GM23338 (cell line): ENCODE results near the gene NFE2. TPM values are rescaled to one million over a fixed set of nuclear protein-coding genes. Genes with fewer than 3 reads are reported as not detected.

Source experiments
- ATAC-seq: fragments of 200-7000 bp; cut with Tn5 transposase; 3 replicates; pipeline ENCODE4 v1.9.1; 2020
- DNase-seq: peaks from one replicate; pipeline ENCODE4 v3.0.0-alpha.2; 2015; ENCODE audit warnings: low spot score
- H2AFZ ChIP-seq: fragments of 200-600 bp; sonication (generic); 2 replicates; pipeline ENCODE4 v1.8.0; 2016; ENCODE audit warnings: antibody characterized with exemption, mild to moderate bottlenecking, moderate library complexity
- H3F3A ChIP-seq: fragments of 200-600 bp; sonication (generic); replicated peaks from 2 replicates; pipeline ENCODE4 v1.8.0; 2017; ENCODE audit warnings: antibody characterized with exemption, mixed run types, low read depth
- H3K27ac ChIP-seq: fragments of 200-600 bp; sonication (generic); 2 replicates; pipeline ENCODE4 v1.6.1; 2016; ENCODE audit warnings: low read depth
- H3K27me3 ChIP-seq: fragments of 200-600 bp; sonication (generic); 2 replicates; pipeline ENCODE4 v1.8.0; 2016; ENCODE audit warnings: mild to moderate bottlenecking, mixed run types, moderate library complexity; ENCODE audit not compliant: insufficient read depth
- H3K36me3 ChIP-seq: fragments of 200-600 bp; sonication (generic); 2 replicates; pipeline ENCODE4 v1.8.0; 2016; ENCODE audit warnings: mild to moderate bottlenecking; ENCODE audit not compliant: insufficient read depth
- H3K4me1 ChIP-seq: fragments of 200-600 bp; sonication (generic); 2 replicates; pipeline ENCODE4 v1.8.0; 2016; ENCODE audit warnings: mild to moderate bottlenecking, moderate library complexity; ENCODE audit not compliant: insufficient read depth
- H3K4me2 ChIP-seq: fragments of 200-600 bp; sonication (generic); 2 replicates; pipeline ENCODE4 v1.7.1; 2017; ENCODE audit warnings: mixed run types
- H3K4me3 ChIP-seq: fragments of 200-600 bp; sonication (generic); 2 replicates; pipeline ENCODE4 v1.6.1; 2016; ENCODE audit warnings: mixed run types
- H3K79me2 ChIP-seq: fragments of 200-600 bp; sonication (generic); replicated peaks from 2 replicates; pipeline ENCODE4 v1.8.0; 2017; ENCODE audit warnings: mild to moderate bottlenecking; ENCODE audit not compliant: insufficient read depth
- H3K9me2 ChIP-seq: fragments of 200-600 bp; sonication (generic); 2 replicates; pipeline ENCODE4 v1.8.0; 2017; ENCODE audit not compliant: insufficient read depth
- H4K20me1 ChIP-seq: fragments of 200-600 bp; sonication (generic); replicated peaks from 2 replicates; pipeline ENCODE4 v1.8.0; 2017; ENCODE audit warnings: mild to moderate bottlenecking; ENCODE audit not compliant: insufficient read depth
- H3K27ac Mint-ChIP-seq: 2 replicates; pipeline ENCODE4 v1.8.0; 2020; ENCODE audit warnings: inconsistent platforms, mild to moderate bottlenecking, moderate library complexity, mixed read lengths
- H3K27me3 Mint-ChIP-seq: 3 replicates; pipeline ENCODE4 v1.8.0; 2022; ENCODE audit warnings: low read depth, mild to moderate bottlenecking, moderate library complexity, mixed read lengths, inconsistent platforms; ENCODE audit not compliant: insufficient read depth, poor library complexity
- H3K36me3 Mint-ChIP-seq: 3 replicates; pipeline ENCODE4 v1.8.0; 2021; ENCODE audit warnings: low read depth, mild to moderate bottlenecking, inconsistent platforms, moderate library complexity, mixed read lengths
- H3K4me1 Mint-ChIP-seq: 3 replicates; pipeline ENCODE4 v1.8.0; 2020; ENCODE audit warnings: mild to moderate bottlenecking, inconsistent platforms, mixed read lengths
- H3K4me3 Mint-ChIP-seq: 3 replicates; pipeline ENCODE4 v1.8.0; 2021; ENCODE audit warnings: moderate library complexity, mild to moderate bottlenecking, inconsistent platforms, mixed read lengths
- H3K9me3 Mint-ChIP-seq: 3 replicates; pipeline ENCODE4 v1.8.0; 2020; ENCODE audit warnings: moderate library complexity, mild to moderate bottlenecking, inconsistent platforms, mixed read lengths
- CREB1 ChIP-seq: fragments of 250-450 bp; sonication (Bioruptor Pico); IDR thresholded peaks from 2 replicates; pipeline ENCODE4 v1.5.0; 2020; ENCODE audit warnings: low read depth, mild to moderate bottlenecking, moderate library complexity
- EZH2 ChIP-seq: fragments of 200-600 bp; sonication (generic); IDR thresholded peaks from one replicate; pipeline ENCODE4 v1.8.0; 2017; ENCODE audit warnings: antibody characterized with exemption, mild to moderate bottlenecking, low read depth; ENCODE audit not compliant: unreplicated experiment
- EZH2phosphoT487 ChIP-seq: fragments of 200-600 bp; sonication (generic); IDR thresholded peaks from one replicate; pipeline ENCODE4 v1.8.1; 2018; ENCODE audit warnings: antibody characterized with exemption; ENCODE audit not compliant: unreplicated experiment
- JUNB ChIP-seq: IDR thresholded peaks from one replicate; pipeline ENCODE4 v1.6.1; 2016; ENCODE audit warnings: antibody characterized with exemption; ENCODE audit not compliant: unreplicated experiment
- NANOG ChIP-seq: IDR thresholded peaks from 2 replicates; pipeline ENCODE4 v1.6.1; 2016; ENCODE audit warnings: antibody characterized with exemption, borderline replicate concordance
- STAT1 ChIP-seq: IDR thresholded peaks from one replicate; pipeline ENCODE4 v1.6.1; 2016; ENCODE audit warnings: antibody characterized with exemption; ENCODE audit not compliant: unreplicated experiment
- ZNF114 ChIP-seq: fragments of 250-450 bp; sonication (Bioruptor Pico); IDR thresholded peaks from 2 replicates; pipeline ENCODE4 v1.5.0; 2020; ENCODE audit warnings: mild to moderate bottlenecking, moderate library complexity
- polyA plus RNA-seq: library from polyadenylated mRNA; unstranded; fragments of >200 nt; fragmentation: Nextera tagmentation; extraction: Ambion mirVana; gene quantifications from 2 replicates; pipeline ENCODE4 v1.2.1, GENCODE V29; 2016
- total RNA-seq: library from RNA; depleted of rRNA; stranded (reverse); fragments of >200 nt; shearing (Covaris generic); gene quantifications from 2 replicates; pipeline ENCODE4 v1.2.3, GENCODE V29; 2014
- TF ChIP-seq, protein P1 (sequence below), 2 experiments: fragments of 200-600 bp in 1 of 2; sonication (generic) in 1 of 2; conservative IDR thresholded peaks; 2 replicates each; pipeline versions ENCODE4 v1.5.1 to v1.6.1; 2016 to 2017; ENCODE audit warnings: antibody characterized with exemption in 2 of 2, low read depth in 2 of 2, mild to moderate bottlenecking in 2 of 2, moderate library complexity in 1 of 2
- TF ChIP-seq, protein P2 (sequence below): fragments of 250-450 bp; sonication (Bioruptor Pico); IDR thresholded peaks from 2 replicates; pipeline ENCODE4 v1.5.0; 2020; ENCODE audit warnings: mild to moderate bottlenecking, moderate library complexity
- TF ChIP-seq, protein P3 (sequence below): IDR thresholded peaks from 2 replicates; pipeline ENCODE4 v1.6.1; 2016; ENCODE audit warnings: antibody characterized with exemption

Gene NFE2
- total and polyA plus RNA-seq, 2 experiments from 2014 or later: 1.3 to 1.8 TPM

DNA sequence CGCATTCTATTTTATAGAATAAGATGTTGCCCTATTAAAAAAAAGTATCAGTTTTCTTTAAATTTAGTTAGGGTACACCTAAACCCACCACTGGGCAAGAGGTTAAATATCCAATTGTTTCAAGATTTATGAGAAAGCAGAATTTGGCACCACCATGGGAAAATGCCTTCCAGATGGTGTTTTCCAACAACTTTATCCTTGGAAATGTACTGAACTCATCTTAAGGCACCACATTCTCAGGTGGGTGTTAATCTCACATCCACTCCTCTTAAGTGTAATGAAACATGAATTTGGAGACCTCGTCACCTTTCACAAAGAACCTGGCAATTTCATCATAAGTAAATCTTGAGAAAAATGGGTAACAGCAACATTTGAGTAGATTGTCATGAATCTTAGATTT lies 34.0 kb downstream of the NFE2 start (continued):
- TF ChIP-seq, protein P1, sequence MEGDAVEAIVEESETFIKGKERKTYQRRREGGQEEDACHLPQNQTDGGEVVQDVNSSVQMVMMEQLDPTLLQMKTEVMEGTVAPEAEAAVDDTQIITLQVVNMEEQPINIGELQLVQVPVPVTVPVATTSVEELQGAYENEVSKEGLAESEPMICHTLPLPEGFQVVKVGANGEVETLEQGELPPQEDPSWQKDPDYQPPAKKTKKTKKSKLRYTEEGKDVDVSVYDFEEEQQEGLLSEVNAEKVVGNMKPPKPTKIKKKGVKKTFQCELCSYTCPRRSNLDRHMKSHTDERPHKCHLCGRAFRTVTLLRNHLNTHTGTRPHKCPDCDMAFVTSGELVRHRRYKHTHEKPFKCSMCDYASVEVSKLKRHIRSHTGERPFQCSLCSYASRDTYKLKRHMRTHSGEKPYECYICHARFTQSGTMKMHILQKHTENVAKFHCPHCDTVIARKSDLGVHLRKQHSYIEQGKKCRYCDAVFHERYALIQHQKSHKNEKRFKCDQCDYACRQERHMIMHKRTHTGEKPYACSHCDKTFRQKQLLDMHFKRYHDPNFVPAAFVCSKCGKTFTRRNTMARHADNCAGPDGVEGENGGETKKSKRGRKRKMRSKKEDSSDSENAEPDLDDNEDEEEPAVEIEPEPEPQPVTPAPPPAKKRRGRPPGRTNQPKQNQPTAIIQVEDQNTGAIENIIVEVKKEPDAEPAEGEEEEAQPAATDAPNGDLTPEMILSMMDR (conservative IDR thresholded peaks at IDR 0.05; ENCODE audit: low read depth in 2 of 2): no peak
- TF ChIP-seq EZH2phosphoT487: no peak
- TF ChIP-seq JUNB: no peak
- no peak for TF ChIP-seq NANOG

GRCh38 chr12:54265364-54265812 lies 35.4 kb downstream of the NFE2 start:
- peaks cover 8% of the 10 kb centered on the region for H3F3A ChIP-seq
- no peaks in the 10 kb centered on the region for H3K36me3 ChIP-seq
- H4K20me1 ChIP-seq: no peaks in the 10 kb centered on the region
- Mint-ChIP-seq H3K9me3 (no peaks in the 10 kb centered on the region), H3K27me3 (peaks cover 4% of the 10 kb centered on the region), H3K4me3 (no peak overlapping the region; the same call in 2 of the 3 replicates), H3K4me1 (peaks cover 27% of the 10 kb centered on the region), H3K36me3 (peaks cover 6% of the 10 kb centered on the region; the same call in 2 of the 3 replicates), H3K27ac (no peak overlapping the region)
- H3K4me2 ChIP-seq: no peak overlapping the region
- ATAC-seq (no peak), DNase-seq (no peak)
- H3K27me3 ChIP-seq: no peaks in the 10 kb centered on the region
- peak overlapping the region; percentile 53 for H3K27ac ChIP-seq
- no peak overlapping the region for H2AFZ ChIP-seq
- H3K9me2 ChIP-seq: no peaks in the 10 kb centered on the region
- peaks cover 57% of the 10 kb centered on the region for H3K79me2 ChIP-seq
- H3K4me3 ChIP-seq: no peak overlapping the region
- peaks cover 39% of the 10 kb centered on the region for H3K4me1 ChIP-seq
- TF ChIP-seq, protein P2, sequence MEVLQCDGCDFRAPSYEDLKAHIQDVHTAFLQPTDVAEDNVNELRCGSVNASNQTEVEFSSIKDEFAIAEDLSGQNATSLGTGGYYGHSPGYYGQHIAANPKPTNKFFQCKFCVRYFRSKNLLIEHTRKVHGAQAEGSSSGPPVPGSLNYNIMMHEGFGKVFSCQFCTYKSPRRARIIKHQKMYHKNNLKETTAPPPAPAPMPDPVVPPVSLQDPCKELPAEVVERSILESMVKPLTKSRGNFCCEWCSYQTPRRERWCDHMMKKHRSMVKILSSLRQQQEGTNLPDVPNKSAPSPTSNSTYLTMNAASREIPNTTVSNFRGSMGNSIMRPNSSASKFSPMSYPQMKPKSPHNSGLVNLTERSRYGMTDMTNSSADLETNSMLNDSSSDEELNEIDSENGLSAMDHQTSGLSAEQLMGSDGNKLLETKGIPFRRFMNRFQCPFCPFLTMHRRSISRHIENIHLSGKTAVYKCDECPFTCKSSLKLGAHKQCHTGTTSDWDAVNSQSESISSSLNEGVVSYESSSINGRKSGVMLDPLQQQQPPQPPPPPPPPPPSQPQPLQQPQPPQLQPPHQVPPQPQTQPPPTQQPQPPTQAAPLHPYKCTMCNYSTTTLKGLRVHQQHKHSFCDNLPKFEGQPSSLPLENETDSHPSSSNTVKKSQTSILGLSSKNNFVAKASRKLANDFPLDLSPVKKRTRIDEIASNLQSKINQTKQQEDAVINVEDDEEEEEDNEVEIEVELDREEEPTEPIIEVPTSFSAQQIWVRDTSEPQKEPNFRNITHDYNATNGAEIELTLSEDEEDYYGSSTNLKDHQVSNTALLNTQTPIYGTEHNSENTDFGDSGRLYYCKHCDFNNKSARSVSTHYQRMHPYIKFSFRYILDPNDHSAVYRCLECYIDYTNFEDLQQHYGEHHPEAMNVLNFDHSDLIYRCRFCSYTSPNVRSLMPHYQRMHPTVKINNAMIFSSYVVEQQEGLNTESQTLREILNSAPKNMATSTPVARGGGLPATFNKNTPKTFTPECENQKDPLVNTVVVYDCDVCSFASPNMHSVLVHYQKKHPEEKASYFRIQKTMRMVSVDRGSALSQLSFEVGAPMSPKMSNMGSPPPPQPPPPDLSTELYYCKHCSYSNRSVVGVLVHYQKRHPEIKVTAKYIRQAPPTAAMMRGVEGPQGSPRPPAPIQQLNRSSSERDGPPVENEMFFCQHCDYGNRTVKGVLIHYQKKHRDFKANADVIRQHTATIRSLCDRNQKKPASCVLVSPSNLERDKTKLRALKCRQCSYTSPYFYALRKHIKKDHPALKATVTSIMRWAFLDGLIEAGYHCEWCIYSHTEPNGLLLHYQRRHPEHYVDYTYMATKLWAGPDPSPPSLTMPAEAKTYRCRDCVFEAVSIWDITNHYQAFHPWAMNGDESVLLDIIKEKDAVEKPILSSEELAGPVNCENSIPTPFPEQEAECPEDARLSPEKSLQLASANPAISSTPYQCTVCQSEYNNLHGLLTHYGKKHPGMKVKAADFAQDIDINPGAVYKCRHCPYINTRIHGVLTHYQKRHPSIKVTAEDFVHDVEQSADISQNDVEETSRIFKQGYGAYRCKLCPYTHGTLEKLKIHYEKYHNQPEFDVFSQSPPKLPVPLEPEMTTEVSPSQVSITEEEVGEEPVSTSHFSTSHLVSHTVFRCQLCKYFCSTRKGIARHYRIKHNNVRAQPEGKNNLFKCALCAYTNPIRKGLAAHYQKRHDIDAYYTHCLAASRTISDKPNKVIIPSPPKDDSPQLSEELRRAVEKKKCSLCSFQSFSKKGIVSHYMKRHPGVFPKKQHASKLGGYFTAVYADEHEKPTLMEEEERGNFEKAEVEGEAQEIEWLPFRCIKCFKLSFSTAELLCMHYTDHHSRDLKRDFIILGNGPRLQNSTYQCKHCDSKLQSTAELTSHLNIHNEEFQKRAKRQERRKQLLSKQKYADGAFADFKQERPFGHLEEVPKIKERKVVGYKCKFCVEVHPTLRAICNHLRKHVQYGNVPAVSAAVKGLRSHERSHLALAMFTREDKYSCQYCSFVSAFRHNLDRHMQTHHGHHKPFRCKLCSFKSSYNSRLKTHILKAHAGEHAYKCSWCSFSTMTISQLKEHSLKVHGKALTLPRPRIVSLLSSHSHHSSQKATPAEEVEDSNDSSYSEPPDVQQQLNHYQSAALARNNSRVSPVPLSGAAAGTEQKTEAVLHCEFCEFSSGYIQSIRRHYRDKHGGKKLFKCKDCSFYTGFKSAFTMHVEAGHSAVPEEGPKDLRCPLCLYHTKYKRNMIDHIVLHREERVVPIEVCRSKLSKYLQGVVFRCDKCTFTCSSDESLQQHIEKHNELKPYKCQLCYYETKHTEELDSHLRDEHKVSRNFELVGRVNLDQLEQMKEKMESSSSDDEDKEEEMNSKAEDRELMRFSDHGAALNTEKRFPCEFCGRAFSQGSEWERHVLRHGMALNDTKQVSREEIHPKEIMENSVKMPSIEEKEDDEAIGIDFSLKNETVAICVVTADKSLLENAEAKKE: no peak
- TF ChIP-seq, protein P1 (conservative IDR thresholded peaks at IDR 0.05; ENCODE audit: low read depth in 2 of 2): no peak
- no peak for TF ChIP-seq CREB1 (CRISPR knock-in tag)
- no peak for TF ChIP-seq EZH2phosphoT487
- no peak for TF ChIP-seq STAT1
- TF ChIP-seq ZNF114 (CRISPR knock-in tag): no peak
- TF ChIP-seq EZH2: no peak
- no peak for TF ChIP-seq JUNB
- TF ChIP-seq NANOG: no peak
- TF ChIP-seq, protein P3, sequence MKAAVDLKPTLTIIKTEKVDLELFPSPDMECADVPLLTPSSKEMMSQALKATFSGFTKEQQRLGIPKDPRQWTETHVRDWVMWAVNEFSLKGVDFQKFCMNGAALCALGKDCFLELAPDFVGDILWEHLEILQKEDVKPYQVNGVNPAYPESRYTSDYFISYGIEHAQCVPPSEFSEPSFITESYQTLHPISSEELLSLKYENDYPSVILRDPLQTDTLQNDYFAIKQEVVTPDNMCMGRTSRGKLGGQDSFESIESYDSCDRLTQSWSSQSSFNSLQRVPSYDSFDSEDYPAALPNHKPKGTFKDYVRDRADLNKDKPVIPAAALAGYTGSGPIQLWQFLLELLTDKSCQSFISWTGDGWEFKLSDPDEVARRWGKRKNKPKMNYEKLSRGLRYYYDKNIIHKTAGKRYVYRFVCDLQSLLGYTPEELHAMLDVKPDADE: no peak
